ENCODE data around the gene MAPK8IP3.

MAPK8IP3 gene

DNA sequence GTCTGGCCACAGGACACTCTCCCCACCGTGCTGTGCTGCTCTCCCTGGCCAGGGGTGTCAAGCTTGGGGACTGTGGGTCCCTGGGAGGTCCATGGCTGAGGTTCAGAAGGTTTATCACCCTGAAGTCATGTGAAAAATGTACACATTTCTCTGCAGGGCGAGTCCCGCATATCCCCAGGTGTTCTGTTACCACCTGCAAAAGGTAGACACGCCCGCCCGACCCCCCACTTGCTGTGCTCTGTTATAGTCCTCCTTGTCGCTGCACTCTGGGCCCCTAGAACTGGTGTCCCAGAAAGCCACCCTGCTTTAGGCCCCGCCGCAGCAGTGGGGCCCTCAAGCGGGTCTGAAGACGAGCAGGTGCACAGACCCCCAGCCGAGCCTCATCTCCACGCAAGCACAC, 16.1 kb upstream of the MAPK8IP3 start:
- H3K4me3 ChIP-seq, result no peak overlapping the region
- H3K4me1 ChIP-seq, result no peaks in the 10 kb centered on the region
- DNase-seq, result no peak
- intact Hi-C loops (cut with DNase I; ENCODE audit: low total_unique reads), result no loop called here
- peaks cover 18 to 72% (median 55%) of the 10 kb centered on the region in 3 donors for H3K36me3 ChIP-seq
- TF ChIP-seq, protein P1, sequence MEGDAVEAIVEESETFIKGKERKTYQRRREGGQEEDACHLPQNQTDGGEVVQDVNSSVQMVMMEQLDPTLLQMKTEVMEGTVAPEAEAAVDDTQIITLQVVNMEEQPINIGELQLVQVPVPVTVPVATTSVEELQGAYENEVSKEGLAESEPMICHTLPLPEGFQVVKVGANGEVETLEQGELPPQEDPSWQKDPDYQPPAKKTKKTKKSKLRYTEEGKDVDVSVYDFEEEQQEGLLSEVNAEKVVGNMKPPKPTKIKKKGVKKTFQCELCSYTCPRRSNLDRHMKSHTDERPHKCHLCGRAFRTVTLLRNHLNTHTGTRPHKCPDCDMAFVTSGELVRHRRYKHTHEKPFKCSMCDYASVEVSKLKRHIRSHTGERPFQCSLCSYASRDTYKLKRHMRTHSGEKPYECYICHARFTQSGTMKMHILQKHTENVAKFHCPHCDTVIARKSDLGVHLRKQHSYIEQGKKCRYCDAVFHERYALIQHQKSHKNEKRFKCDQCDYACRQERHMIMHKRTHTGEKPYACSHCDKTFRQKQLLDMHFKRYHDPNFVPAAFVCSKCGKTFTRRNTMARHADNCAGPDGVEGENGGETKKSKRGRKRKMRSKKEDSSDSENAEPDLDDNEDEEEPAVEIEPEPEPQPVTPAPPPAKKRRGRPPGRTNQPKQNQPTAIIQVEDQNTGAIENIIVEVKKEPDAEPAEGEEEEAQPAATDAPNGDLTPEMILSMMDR (IDR thresholded peaks at IDR 0.05), result no peak
- no peak overlapping the region for H3K27ac ChIP-seq
- H3K27me3 ChIP-seq, result no peaks in the 10 kb centered on the region
- no peaks in the 10 kb centered on the region for H3K9me3 ChIP-seq

DNA sequence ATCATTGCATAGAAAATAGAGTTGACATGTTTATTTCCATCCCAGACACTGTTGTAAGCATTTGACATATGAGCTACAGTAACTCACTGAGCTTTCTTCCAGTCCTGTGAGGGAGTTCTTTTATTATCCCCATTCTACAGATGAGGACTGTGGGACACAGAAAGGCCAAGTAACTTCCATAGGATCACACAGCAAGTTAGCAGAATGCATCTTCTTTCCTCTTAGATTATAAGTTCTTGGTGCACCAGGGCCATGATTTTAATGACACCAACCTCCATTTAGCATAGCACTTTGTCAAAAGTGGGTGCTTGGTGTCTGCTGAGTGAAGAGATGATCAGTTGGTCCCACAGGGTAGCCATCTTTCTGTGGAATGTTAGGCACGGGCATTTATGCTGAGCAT, 15.2 kb upstream of the MAPK8IP3 start:
- no peak for DNase-seq

DNA sequence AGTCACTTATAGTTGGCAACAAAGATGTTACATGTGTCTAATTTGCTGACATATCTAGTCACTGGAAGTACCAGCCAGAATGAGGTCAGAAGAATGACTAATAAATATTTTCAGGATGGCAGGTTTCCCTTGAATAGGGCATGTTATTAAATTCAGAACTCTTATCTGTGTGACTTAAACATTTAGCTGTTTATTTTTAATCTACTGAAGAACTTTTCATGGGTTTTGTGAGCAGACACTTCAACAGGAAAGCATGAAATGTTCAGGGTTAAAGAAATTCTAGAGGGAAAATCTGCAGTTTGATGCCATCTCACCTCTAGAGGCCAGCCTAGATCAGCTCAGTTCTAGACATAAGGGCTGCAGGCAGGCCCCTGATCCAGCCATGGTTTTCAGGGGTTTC, 14.7 kb upstream of the MAPK8IP3 start:
- Histone ChIP-seq H3K4me1 (no peaks in the 10 kb centered on the region), H3K27ac (no peak overlapping the region), H3K9me3 (no peaks in the 10 kb centered on the region), H3K4me3 (no peak overlapping the region), H3K36me3 (peaks cover 18 to 60% (median 50%) of the 10 kb centered on the region in 3 donors), H3K27me3 (no peaks in the 10 kb centered on the region)
- TF ChIP-seq, protein P1 (IDR thresholded peaks at IDR 0.05), result no peak
- DNase-seq, result no peak
- intact Hi-C loops (cut with DNase I; ENCODE audit: low total_unique reads), result no loop called here

More for the DNA sequence above, 15.2 kb upstream of the MAPK8IP3 start:
- no peaks in the 10 kb centered on the region for H3K9me3 ChIP-seq
- no peak overlapping the region for H3K4me3 ChIP-seq
- H3K27ac ChIP-seq, result no peak overlapping the region
- no peaks in the 10 kb centered on the region for H3K27me3 ChIP-seq
- intact Hi-C loops (cut with DNase I; ENCODE audit: low total_unique reads), result no loop called here
- H3K36me3 ChIP-seq, result peaks cover 18 to 64% (median 50%) of the 10 kb centered on the region in 3 donors
- H3K4me1 ChIP-seq, result no peaks in the 10 kb centered on the region
- TF ChIP-seq, protein P1 (IDR thresholded peaks at IDR 0.05), result no peak

DNA sequence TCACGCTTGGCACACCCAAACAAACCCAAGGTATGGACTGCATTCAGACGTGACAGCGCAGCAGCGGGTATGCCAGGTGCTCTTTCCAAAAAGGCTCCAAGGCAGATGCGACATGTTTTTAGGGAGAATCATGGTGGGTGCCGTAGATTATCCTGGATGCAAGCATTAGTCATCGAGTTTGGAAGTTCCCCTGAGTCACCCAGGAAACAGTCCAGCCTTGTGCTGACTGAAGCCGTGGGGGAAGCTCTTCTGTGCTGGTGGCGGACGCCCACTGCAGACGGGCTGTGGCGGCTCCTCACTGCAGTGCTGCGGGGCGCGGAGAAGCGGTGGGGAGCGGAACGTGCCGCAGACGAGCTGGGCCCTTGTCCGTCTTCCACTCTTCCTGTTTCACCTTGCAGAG, 14.0 kb upstream of the MAPK8IP3 start:
- Histone ChIP-seq H3K4me3 (no peak overlapping the region), H3K27me3 (no peaks in the 10 kb centered on the region), H3K27ac (no peak overlapping the region), H3K36me3 (peaks cover 18 to 53% (median 47%) of the 10 kb centered on the region in 3 donors), H3K4me1 (no peaks in the 10 kb centered on the region), H3K9me3 (no peaks in the 10 kb centered on the region)
- DNase-seq, result no peak
- TF ChIP-seq, protein P1 (IDR thresholded peaks at IDR 0.05), result no peak
- intact Hi-C loops (cut with DNase I; ENCODE audit: low total_unique reads), result no loop called here

DNA sequence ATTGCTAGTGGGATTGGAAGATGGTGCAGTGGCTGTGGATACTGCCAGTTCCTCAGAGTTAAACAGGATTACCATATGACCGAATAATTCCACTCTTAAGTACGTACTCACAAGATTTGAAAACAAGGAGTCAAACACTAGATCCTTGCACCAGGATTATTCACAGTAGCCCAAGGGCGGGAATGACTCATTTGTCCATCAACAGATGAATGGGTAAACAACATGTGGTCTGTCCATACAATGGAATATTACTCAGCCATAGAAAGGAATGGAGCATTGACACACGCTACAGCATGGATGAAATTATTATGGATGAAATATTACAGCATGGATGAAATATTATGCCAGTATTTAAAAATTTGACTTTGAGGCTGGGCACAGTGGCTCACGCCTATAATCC, 9.1 kb upstream of the MAPK8IP3 start:
- Histone ChIP-seq H3K4me1 (no peaks in the 10 kb centered on the region), H3K4me3 (no peak overlapping the region), H3K36me3 (peaks cover 26 to 70% (median 41%) of the 10 kb centered on the region in 3 donors), H3K27ac (no peak overlapping the region), H3K9me3 (no peaks in the 10 kb centered on the region), H3K27me3 (no peaks in the 10 kb centered on the region)
- intact Hi-C loops (cut with DNase I; ENCODE audit: low total_unique reads), result no loop called here
- TF ChIP-seq, protein P1 (IDR thresholded peaks at IDR 0.05), result no peak
- DNase-seq, result no peak

DNA sequence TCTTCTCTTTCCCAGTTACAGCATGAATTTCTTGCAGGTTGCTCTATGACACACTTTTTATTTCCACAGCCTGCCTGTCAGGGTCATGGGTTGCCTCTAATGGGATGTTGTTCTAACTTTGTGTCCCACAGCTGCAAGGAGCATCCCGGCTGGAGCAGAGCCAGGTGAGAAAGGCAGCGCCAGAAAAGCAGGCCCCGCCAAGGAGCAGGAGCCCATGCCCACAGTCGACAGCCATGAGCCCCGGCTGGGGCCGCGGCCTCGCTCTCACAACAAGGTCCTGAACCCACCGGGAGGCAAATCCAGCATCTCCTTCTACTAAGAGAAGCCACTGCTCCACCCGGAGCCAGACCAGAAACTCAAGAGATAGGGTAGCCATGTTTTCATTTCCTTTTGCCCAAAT, 7.3 kb upstream of the MAPK8IP3 start:
- no peaks in the 10 kb centered on the region for H3K4me1 ChIP-seq
- H3K9me3 ChIP-seq, result no peaks in the 10 kb centered on the region
- H3K4me3 ChIP-seq, result no peak overlapping the region
- peaks cover 8 to 58% (median 22%) of the 10 kb centered on the region in 3 donors for H3K36me3 ChIP-seq
- intact Hi-C loops (cut with DNase I; ENCODE audit: low total_unique reads), result no loop called here
- TF ChIP-seq, protein P1 (IDR thresholded peaks at IDR 0.05), result no peak
- H3K27me3 ChIP-seq, result no peaks in the 10 kb centered on the region
- DNase-seq, result no peak
- no peak overlapping the region for H3K27ac ChIP-seq

All from tibial artery (tissue), 4 donors.